WTC11 (cell line): Measurements from ENCODE around the gene SERP1.

Experiments used
- TEAD1 ChIP-seq: sonication (generic); formaldehyde crosslinking; IDR thresholded peaks from 2 replicates; pipeline ENCODE4 v1.8.0; 2022; ENCODE audit warnings: mild to moderate bottlenecking, missing genetic modification reagents
- TF ChIP-seq, protein P1 (sequence below): fragments of 200-600 bp; IDR thresholded peaks from 2 replicates; pipeline ENCODE4 v1.8.0; 2022; ENCODE audit warnings: antibody characterized with exemption
- TF ChIP-seq, protein P2 (sequence below): sonication (generic); formaldehyde crosslinking; IDR thresholded peaks from 2 replicates; pipeline ENCODE4 v1.8.1; 2023; ENCODE audit warnings: mild to moderate bottlenecking, missing genetic modification reagents
- TF ChIP-seq, protein P3 (sequence below): sonication (generic); formaldehyde crosslinking; conservative IDR thresholded peaks from 2 replicates; pipeline ENCODE4 v1.8.1; 2022; ENCODE audit warnings: mild to moderate bottlenecking, missing genetic modification reagents
- TF ChIP-seq, protein P4 (sequence below): sonication (generic); formaldehyde crosslinking; IDR thresholded peaks from 2 replicates; pipeline ENCODE4 v1.8.1; 2023; ENCODE audit warnings: mild to moderate bottlenecking, missing genetic modification reagents

DNA sequence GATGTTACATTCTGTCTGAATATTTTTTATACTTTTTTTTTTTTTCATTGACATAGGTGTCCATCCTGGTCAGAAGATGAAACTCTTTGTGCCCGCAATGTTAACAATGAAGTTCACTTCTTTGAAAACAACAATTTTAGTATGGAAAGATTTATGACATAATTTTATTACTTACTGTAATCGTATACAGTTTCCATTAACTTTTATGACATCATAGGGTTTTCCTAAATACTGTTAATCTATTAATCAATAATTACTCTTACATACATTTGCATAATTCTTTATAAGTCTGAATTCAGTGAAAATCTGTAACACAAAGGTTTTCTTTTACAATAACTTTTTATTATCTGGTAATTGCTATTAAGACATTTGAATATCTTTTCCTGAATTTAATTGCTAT, 17.9 kb upstream of the SERP1 start:
- TF ChIP-seq, protein P1, sequence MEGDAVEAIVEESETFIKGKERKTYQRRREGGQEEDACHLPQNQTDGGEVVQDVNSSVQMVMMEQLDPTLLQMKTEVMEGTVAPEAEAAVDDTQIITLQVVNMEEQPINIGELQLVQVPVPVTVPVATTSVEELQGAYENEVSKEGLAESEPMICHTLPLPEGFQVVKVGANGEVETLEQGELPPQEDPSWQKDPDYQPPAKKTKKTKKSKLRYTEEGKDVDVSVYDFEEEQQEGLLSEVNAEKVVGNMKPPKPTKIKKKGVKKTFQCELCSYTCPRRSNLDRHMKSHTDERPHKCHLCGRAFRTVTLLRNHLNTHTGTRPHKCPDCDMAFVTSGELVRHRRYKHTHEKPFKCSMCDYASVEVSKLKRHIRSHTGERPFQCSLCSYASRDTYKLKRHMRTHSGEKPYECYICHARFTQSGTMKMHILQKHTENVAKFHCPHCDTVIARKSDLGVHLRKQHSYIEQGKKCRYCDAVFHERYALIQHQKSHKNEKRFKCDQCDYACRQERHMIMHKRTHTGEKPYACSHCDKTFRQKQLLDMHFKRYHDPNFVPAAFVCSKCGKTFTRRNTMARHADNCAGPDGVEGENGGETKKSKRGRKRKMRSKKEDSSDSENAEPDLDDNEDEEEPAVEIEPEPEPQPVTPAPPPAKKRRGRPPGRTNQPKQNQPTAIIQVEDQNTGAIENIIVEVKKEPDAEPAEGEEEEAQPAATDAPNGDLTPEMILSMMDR: no peak
- TF ChIP-seq, protein P2, sequence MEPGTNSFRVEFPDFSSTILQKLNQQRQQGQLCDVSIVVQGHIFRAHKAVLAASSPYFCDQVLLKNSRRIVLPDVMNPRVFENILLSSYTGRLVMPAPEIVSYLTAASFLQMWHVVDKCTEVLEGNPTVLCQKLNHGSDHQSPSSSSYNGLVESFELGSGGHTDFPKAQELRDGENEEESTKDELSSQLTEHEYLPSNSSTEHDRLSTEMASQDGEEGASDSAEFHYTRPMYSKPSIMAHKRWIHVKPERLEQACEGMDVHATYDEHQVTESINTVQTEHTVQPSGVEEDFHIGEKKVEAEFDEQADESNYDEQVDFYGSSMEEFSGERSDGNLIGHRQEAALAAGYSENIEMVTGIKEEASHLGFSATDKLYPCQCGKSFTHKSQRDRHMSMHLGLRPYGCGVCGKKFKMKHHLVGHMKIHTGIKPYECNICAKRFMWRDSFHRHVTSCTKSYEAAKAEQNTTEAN (CRISPR knock-in tag): no peak
- TF ChIP-seq, protein P3, sequence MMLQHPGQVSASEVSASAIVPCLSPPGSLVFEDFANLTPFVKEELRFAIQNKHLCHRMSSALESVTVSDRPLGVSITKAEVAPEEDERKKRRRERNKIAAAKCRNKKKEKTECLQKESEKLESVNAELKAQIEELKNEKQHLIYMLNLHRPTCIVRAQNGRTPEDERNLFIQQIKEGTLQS (CRISPR knock-in tag): no peak
- TF ChIP-seq, protein P4, sequence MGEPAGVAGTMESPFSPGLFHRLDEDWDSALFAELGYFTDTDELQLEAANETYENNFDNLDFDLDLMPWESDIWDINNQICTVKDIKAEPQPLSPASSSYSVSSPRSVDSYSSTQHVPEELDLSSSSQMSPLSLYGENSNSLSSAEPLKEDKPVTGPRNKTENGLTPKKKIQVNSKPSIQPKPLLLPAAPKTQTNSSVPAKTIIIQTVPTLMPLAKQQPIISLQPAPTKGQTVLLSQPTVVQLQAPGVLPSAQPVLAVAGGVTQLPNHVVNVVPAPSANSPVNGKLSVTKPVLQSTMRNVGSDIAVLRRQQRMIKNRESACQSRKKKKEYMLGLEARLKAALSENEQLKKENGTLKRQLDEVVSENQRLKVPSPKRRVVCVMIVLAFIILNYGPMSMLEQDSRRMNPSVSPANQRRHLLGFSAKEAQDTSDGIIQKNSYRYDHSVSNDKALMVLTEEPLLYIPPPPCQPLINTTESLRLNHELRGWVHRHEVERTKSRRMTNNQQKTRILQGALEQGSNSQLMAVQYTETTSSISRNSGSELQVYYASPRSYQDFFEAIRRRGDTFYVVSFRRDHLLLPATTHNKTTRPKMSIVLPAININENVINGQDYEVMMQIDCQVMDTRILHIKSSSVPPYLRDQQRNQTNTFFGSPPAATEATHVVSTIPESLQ (CRISPR knock-in tag): no peak
- no peak for TF ChIP-seq TEAD1 (CRISPR knock-in tag)
